ENCODE data around the gene ANKS3. TPM values are rescaled to one million over a fixed set of nuclear protein-coding genes. Genes with fewer than 3 reads are reported as not detected.

Gene ANKS3
- polyA plus RNA-seq, 3 donors = 0.59 to 13.7 (median 0.95) TPM

GRCh38 chr16:4654964-4655590 is 79.0 kb downstream of the ANKS3 start:
- H3K27ac ChIP-seq (ENCODE audit: low read depth in 1 of 2, low read length in 2 of 2) = peak overlapping the region in 1 of 2 donors; percentile 8
- H3K36me3 Mint-ChIP-seq = peaks cover 85 to 100% of the 10 kb centered on the region in 2 donors
- peaks cover 71% of the 10 kb centered on the region for H4K20me1 ChIP-seq (ENCODE audit: insufficient read depth, low read length)
- no peak overlapping the region for H3K4me3 Mint-ChIP-seq
- H3K4me2 ChIP-seq (replicated peaks; ENCODE audit: extremely low read depth, low read length, poor library complexity, severe bottlenecking) = no peak overlapping the region
- H3K27me3 Mint-ChIP-seq (ENCODE audit: low read depth in 3 of 3) = peaks cover 0 to 2% (median 0%) of the 10 kb centered on the region in 3 donors
- 97% methylated on average over 5 of the region's 12 CpGs for WGBS (ENCODE audit: insufficient coverage)
- no peaks in the 10 kb centered on the region for H3K9me3 Mint-ChIP-seq
- intact Hi-C loops (cut with micrococcal nuclease) = loop anchor here in 1 of 2 donors (5.0 kb wide), 1 partner anchor 43 kb away; the partner anchor contains the start of gene UBALD1
- no peak overlapping the region for H3K9ac ChIP-seq (ENCODE audit: insufficient read depth, low read length, poor library complexity, severe bottlenecking)
- H3K27ac Mint-ChIP-seq = peak overlapping the region in 2 of 7 donors; percentile 42 to 68
- H3K4me1 ChIP-seq (ENCODE audit: control insufficient read depth in 1 of 2, insufficient read depth in 2 of 2, low read length in 2 of 2) = peaks cover 3 to 4% of the 10 kb centered on the region in 2 donors
- no peaks in the 10 kb centered on the region for H3K27me3 ChIP-seq (ENCODE audit: control insufficient read depth in 2 of 2, insufficient read depth in 2 of 2, low read length in 2 of 2)
- DNase-seq = no peak
- no peak overlapping the region for H3K4me3 ChIP-seq (replicated peaks in 1 of 3; ENCODE audit: low read depth in 2 of 3, low read length in 3 of 3)
- peaks cover 79 to 93% of the 10 kb centered on the region in 2 donors for H3K36me3 ChIP-seq (replicated peaks in 1 of 2; ENCODE audit: control insufficient read depth in 1 of 2, insufficient read depth in 2 of 2, low read length in 2 of 2)
- H3K79me2 ChIP-seq (ENCODE audit: insufficient read depth, low read length) = peaks cover 32% of the 10 kb centered on the region
- TF ChIP-seq CTCF (IDR thresholded peaks at IDR 0.05) = no peak
- H3K4me1 Mint-ChIP-seq = peaks cover 3% of the 10 kb centered on the region
- no peaks in the 10 kb centered on the region for H3K9me3 ChIP-seq (replicated peaks in 1 of 2; ENCODE audit: control insufficient read depth in 1 of 2, insufficient read depth in 1 of 2, low read length in 2 of 2)
- H2AFZ ChIP-seq (ENCODE audit: insufficient read depth, low read depth, low read length, poor library complexity, severe bottlenecking) = no peak overlapping the region

- intact Hi-C loops (cut with micrococcal nuclease) = loop anchor here in 1 of 2 donors (5.0 kb wide), 1 partner anchor 42 kb away; the partner anchor contains the start of gene UBALD1
- no peak overlapping the region for H2AFZ ChIP-seq (ENCODE audit: insufficient read depth, low read depth, low read length, poor library complexity, severe bottlenecking)
- peak overlapping the region in 3 of 7 donors; percentile 12 to 42 (median 24) for H3K27ac Mint-ChIP-seq
Observed at GRCh38 chr16:4654011-4654963, 79.8 kb downstream of the ANKS3 start.

More at GRCh38 chr16:4654011-4654963, 79.8 kb downstream of the ANKS3 start:
- Histone ChIP-seq H3K4me1 (ENCODE audit: control insufficient read depth in 1 of 2, insufficient read depth in 2 of 2, low read length in 2 of 2) (peaks cover 4 to 11% of the 10 kb centered on the region in 2 donors), H3K36me3 (replicated peaks in 1 of 2; ENCODE audit: control insufficient read depth in 1 of 2, insufficient read depth in 2 of 2, low read length in 2 of 2) (peaks cover 71 to 92% of the 10 kb centered on the region in 2 donors), H3K9me3 (replicated peaks in 1 of 2; ENCODE audit: control insufficient read depth in 1 of 2, insufficient read depth in 1 of 2, low read length in 2 of 2) (no peaks in the 10 kb centered on the region), H3K27ac (ENCODE audit: low read depth in 1 of 2, low read length in 2 of 2) (peak overlapping the region in 1 of 2 donors; percentile 8), H3K79me2 (ENCODE audit: insufficient read depth, low read length) (peaks cover 32% of the 10 kb centered on the region), H3K9ac (ENCODE audit: insufficient read depth, low read length, poor library complexity, severe bottlenecking) (no peak overlapping the region), H3K4me2 (replicated peaks; ENCODE audit: extremely low read depth, low read length, poor library complexity, severe bottlenecking) (no peak overlapping the region), H3K4me3 (replicated peaks in 1 of 3; ENCODE audit: low read depth in 2 of 3, low read length in 3 of 3) (no peak overlapping the region), H3K27me3 (ENCODE audit: control insufficient read depth in 2 of 2, insufficient read depth in 2 of 2, low read length in 2 of 2) (no peaks in the 10 kb centered on the region), H4K20me1 (ENCODE audit: insufficient read depth, low read length) (peaks cover 71% of the 10 kb centered on the region)
- no peak for TF ChIP-seq CTCF (IDR thresholded peaks at IDR 0.05)
- peaks cover 9% of the 10 kb centered on the region for H3K4me1 Mint-ChIP-seq
- peaks cover 0 to 2% (median 0%) of the 10 kb centered on the region in 3 donors for H3K27me3 Mint-ChIP-seq (ENCODE audit: low read depth in 3 of 3)
- DNase-seq = no peak
- peaks cover 79 to 96% of the 10 kb centered on the region in 2 donors for H3K36me3 Mint-ChIP-seq
- no peaks in the 10 kb centered on the region for H3K9me3 Mint-ChIP-seq
- WGBS (ENCODE audit: insufficient coverage) = 96% methylated on average over 12 of the region's 16 CpGs
- no peak overlapping the region for H3K4me3 Mint-ChIP-seq
